ENCODE measurements around the gene CTSK.

The CTSK gene

DNA sequence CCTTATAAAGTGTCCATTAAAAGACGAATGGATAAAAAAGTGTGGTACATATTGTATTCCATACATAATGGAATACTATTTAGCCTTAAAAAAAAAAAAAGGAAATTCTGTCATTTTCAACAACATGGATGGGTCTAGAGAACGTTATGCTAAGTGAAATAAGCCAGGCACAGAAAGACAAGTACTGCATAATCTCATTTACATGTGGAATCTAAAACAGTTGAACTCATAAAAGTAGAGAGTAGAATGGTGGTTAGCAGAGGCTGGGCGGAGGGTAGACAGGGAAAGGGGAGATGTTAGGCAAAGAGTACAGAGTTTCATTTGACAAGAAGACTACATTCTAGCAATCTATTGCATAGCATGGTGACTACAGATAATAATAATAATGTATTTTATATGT lies 45.0 kb downstream of the CTSK start:
- WGBS (ENCODE audit: insufficient coverage, insufficient read length), result no CpG with 5 or more reads among the region's 3 CpGs
- H3K4me1 ChIP-seq (ENCODE audit: control insufficient read depth, insufficient read depth, low read length), result no peaks in the 10 kb centered on the region

DNA sequence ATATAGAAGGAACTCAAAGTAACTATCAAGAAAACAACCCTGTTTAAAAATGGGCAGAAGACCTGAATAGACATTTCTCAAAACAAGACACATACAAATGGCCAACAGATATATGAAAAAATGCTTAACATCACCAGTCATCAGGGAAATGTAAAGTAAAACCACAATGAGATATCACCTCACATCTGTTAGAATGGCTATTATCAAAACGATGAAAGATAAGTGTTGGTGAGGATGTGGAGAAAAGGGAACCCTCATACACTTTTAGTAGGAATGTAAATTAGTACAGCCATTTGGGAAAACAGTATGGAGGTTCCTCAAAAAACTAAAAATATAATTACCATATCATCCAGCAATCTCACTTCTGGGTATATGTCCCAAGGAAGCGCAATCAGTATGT lies 45.5 kb downstream of the CTSK start:
- no peak for DNase-seq (ENCODE audit: low read depth, low spot score)

More for the DNA sequence above, 45.0 kb downstream of the CTSK start:
- H3K27me3 ChIP-seq (ENCODE audit: control insufficient read depth, insufficient read depth, low read length), result no peaks in the 10 kb centered on the region
- H3K4me3 ChIP-seq (ENCODE audit: low read length), result no peak overlapping the region
- H3K27ac ChIP-seq (ENCODE audit: low read length), result no peak overlapping the region
- H3K9me3 ChIP-seq (ENCODE audit: control insufficient read depth, insufficient read depth, low read length), result no peaks in the 10 kb centered on the region; the same call in 1 of the 2 replicates
- DNase-seq (ENCODE audit: low read depth, low spot score), result no peak
- H3K36me3 ChIP-seq (ENCODE audit: control insufficient read depth, insufficient read depth, low read length), result no peaks in the 10 kb centered on the region

DNA sequence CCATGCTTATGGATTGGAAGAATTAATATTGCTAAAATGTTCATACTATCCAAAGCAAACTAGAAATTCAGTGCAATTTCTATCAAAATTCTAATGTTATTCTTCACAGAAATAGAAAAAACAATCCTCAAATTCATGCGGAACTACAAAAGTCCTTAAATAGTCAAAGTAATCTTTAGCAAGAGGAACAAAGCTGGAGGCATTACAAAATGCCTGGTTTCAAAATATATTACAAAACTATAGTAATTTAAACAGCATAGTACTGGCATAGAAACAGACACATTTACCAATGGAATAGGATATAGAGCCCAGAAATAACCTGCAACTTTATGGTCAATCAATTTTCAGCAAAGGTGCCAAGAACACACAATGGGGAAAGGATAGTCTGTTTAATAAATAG lies 46.3 kb downstream of the CTSK start:
- no peak overlapping the region for H3K4me3 ChIP-seq (ENCODE audit: low read length)
- H3K9me3 ChIP-seq (ENCODE audit: control insufficient read depth, insufficient read depth, low read length), result no peaks in the 10 kb centered on the region; the same call in 1 of the 2 replicates
- no peak for DNase-seq (ENCODE audit: low read depth, low spot score)
- H3K27ac ChIP-seq (ENCODE audit: low read length), result no peak overlapping the region
- no peaks in the 10 kb centered on the region for H3K36me3 ChIP-seq (ENCODE audit: control insufficient read depth, insufficient read depth, low read length)
- no peaks in the 10 kb centered on the region for H3K27me3 ChIP-seq (ENCODE audit: control insufficient read depth, insufficient read depth, low read length)
- WGBS (ENCODE audit: insufficient coverage, insufficient read length), result no CpG with 5 or more reads among the region's 1 CpG
- no peaks in the 10 kb centered on the region for H3K4me1 ChIP-seq (ENCODE audit: control insufficient read depth, insufficient read depth, low read length)

More for the DNA sequence above, 45.5 kb downstream of the CTSK start:
- H3K27me3 ChIP-seq (ENCODE audit: control insufficient read depth, insufficient read depth, low read length), result no peaks in the 10 kb centered on the region
- H3K36me3 ChIP-seq (ENCODE audit: control insufficient read depth, insufficient read depth, low read length), result no peaks in the 10 kb centered on the region
- H3K9me3 ChIP-seq (ENCODE audit: control insufficient read depth, insufficient read depth, low read length), result no peaks in the 10 kb centered on the region; the same call in 1 of the 2 replicates
- no CpG with 5 or more reads among the region's 2 CpGs for WGBS (ENCODE audit: insufficient coverage, insufficient read length)
- no peak overlapping the region for H3K27ac ChIP-seq (ENCODE audit: low read length)
- H3K4me1 ChIP-seq (ENCODE audit: control insufficient read depth, insufficient read depth, low read length), result no peaks in the 10 kb centered on the region
- no peak overlapping the region for H3K4me3 ChIP-seq (ENCODE audit: low read length)

DNA sequence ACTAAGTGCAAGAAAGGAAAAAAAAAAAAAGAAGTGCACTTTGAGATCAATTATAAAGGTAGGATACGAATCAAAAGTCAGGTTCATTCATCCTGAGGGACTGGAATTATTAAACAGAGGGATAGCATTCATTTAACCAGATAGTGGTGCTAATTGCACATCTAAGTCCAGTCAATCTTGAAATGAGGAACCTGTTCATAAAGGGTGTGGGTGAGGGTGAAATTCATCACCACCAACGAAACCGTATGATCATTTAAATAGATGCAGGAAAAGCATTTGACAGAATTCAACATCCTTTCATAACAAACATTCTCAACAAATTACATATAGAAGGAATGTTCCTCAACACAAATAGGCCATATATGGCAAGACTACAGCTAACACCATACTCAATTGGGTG lies 48.0 kb downstream of the CTSK start:
- Histone ChIP-seq H3K36me3 (ENCODE audit: control insufficient read depth, insufficient read depth, low read length) (no peaks in the 10 kb centered on the region), H3K27me3 (ENCODE audit: control insufficient read depth, insufficient read depth, low read length) (no peaks in the 10 kb centered on the region), H3K27ac (ENCODE audit: low read length) (no peak overlapping the region), H3K9me3 (ENCODE audit: control insufficient read depth, insufficient read depth, low read length) (no peaks in the 10 kb centered on the region; the same call in 1 of the 2 replicates), H3K4me1 (ENCODE audit: control insufficient read depth, insufficient read depth, low read length) (no peaks in the 10 kb centered on the region), H3K4me3 (ENCODE audit: low read length) (no peak overlapping the region)
- no peak for DNase-seq (ENCODE audit: low read depth, low spot score)
- no CpG with 5 or more reads among the region's 3 CpGs for WGBS (ENCODE audit: insufficient coverage, insufficient read length)

DNA sequence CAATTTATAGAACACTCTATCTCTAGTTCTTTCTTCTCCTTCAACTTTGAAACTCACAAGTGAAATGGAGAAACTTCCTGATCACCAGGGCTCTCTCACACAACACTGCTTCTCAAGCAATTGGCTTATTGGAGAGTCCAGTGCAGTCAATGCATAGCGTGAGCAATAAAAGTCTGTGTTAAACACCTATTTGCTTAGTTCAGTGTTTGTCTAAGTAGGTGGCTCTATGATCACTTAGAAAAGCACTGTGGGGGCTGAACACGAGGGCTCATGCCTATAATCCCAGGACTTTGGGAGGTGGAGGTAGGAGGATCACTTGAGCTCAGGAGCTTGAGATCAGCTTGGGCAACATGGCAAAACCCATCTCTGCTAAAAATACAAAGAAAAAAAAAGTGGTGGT lies 54.6 kb downstream of the CTSK start:
- Histone ChIP-seq H3K4me3 (ENCODE audit: low read length) (no peak overlapping the region), H3K36me3 (ENCODE audit: control insufficient read depth, insufficient read depth, low read length) (no peaks in the 10 kb centered on the region), H3K9me3 (ENCODE audit: control insufficient read depth, insufficient read depth, low read length) (no peaks in the 10 kb centered on the region), H3K27me3 (ENCODE audit: control insufficient read depth, insufficient read depth, low read length) (no peaks in the 10 kb centered on the region), H3K27ac (ENCODE audit: low read length) (no peak overlapping the region), H3K4me1 (ENCODE audit: control insufficient read depth, insufficient read depth, low read length) (no peaks in the 10 kb centered on the region)
- no CpG with 5 or more reads among the region's 2 CpGs for WGBS (ENCODE audit: insufficient coverage, insufficient read length)
- DNase-seq (ENCODE audit: low read depth, low spot score), result no peak

DNA sequence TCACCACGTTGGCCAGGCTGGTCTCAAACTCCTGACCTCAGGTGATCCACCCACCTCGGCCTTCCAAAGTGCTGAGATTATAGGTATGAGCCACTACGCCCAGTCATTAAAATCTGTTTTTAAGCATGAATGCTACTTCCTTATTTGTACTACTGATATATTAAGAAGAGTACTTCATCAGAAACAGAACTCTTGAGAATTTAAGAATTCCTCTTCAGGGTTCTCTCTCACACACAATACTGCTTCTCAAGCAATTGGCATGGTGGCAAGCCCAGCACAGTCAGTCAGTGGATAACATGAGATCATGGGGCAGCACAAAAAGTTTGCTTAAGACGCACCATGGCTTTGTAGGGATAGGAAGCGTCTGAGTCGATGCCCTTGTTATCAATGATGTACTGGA lies 56.6 kb downstream of the CTSK start:
- Histone ChIP-seq H3K4me3 (ENCODE audit: low read length) (no peak overlapping the region), H3K27ac (ENCODE audit: low read length) (no peak overlapping the region), H3K4me1 (ENCODE audit: control insufficient read depth, insufficient read depth, low read length) (no peaks in the 10 kb centered on the region), H3K36me3 (ENCODE audit: control insufficient read depth, insufficient read depth, low read length) (no peaks in the 10 kb centered on the region), H3K27me3 (ENCODE audit: control insufficient read depth, insufficient read depth, low read length) (no peaks in the 10 kb centered on the region), H3K9me3 (ENCODE audit: control insufficient read depth, insufficient read depth, low read length) (no peaks in the 10 kb centered on the region)
- WGBS (ENCODE audit: insufficient coverage, insufficient read length), result no CpG with 5 or more reads among the region's 6 CpGs
- DNase-seq (ENCODE audit: low read depth, low spot score), result no peak

DNA sequence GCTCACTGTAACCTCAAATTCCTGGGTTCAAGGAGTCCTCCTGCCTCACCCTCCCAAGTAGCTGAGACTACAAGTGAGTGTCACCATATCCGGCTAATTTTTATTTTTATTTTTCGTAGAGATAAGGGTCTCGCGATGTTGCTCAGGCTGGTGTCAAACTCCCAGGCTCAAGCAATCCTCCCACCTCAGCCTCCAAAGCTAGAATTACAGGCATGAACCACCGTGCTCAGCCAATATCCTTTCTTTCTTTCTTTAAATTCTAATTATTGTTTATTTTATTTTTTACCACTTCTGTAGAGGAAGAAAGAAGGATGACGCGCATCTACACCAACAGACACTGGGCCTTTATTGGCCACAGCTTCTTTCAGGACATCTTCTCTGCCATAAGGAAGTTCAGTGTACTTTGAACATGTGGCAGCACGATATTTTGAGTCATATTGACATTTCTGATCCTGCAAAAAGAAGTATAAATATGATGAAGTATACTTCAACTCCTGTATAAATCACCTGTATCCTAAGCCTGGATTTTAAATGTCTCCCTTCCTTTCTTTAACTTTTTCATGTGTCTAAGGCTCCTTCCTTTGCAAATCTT lies 58.2 kb downstream of the CTSK start:
- no peak for DNase-seq (ENCODE audit: low read depth, low spot score)
- WGBS (ENCODE audit: insufficient coverage, insufficient read length), result no CpG with 5 or more reads among the region's 8 CpGs

DNA sequence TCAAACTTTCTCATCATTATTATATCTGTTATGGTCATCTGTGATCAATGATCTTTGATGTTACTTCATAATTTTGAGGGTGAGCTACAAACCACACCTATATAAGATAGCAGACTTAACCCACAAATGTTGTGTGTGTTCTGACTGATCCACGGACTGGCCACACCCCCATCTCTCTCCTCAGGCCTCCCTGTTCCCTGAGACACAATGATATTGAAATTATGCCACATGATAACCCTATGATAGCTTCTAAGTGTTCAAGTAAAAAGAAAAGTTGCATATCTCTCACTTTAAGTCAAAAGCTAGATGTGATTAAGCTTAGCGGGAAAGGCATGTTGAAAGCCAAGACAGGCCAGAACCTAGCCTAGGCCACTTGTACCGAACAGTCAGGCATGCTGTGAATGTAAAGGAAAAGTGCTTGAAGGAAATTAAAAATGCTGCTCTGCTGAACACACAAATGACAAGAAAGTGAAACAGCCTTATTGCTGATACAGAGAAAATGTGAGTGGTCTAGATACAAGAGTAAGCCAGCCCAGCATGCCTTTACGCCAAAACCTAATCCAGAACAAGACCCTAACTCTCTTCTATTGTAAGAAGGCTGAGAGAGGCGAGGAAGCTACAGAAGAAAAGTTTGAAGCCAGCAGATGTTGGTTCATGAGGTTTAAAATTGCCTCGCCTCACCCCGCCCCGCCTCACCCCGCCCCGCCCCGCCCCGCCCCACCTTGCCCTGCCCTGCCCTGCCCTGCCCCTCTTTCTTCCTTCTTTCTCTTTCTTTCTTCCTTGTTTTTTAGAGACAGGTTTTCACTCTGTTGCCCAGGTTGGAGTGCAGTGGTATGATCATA lies 59.0 kb downstream of the CTSK start:
- no CpG with 5 or more reads among the region's 12 CpGs for WGBS (ENCODE audit: insufficient coverage, insufficient read length)
- H3K27me3 ChIP-seq (ENCODE audit: control insufficient read depth, insufficient read depth, low read length), result no peaks in the 10 kb centered on the region
- no peaks in the 10 kb centered on the region for H3K9me3 ChIP-seq (ENCODE audit: control insufficient read depth, insufficient read depth, low read length)
- H3K27ac ChIP-seq (ENCODE audit: low read length), result no peak overlapping the region
- no peak for DNase-seq (ENCODE audit: low read depth, low spot score)
- H3K36me3 ChIP-seq (ENCODE audit: control insufficient read depth, insufficient read depth, low read length), result no peaks in the 10 kb centered on the region
- no peak overlapping the region for H3K4me3 ChIP-seq (ENCODE audit: low read length)
- H3K4me1 ChIP-seq (ENCODE audit: control insufficient read depth, insufficient read depth, low read length), result no peaks in the 10 kb centered on the region

More for the DNA sequence above, 58.2 kb downstream of the CTSK start:
- Histone ChIP-seq H3K9me3 (ENCODE audit: control insufficient read depth, insufficient read depth, low read length) (no peaks in the 10 kb centered on the region), H3K4me1 (ENCODE audit: control insufficient read depth, insufficient read depth, low read length) (no peaks in the 10 kb centered on the region), H3K4me3 (ENCODE audit: low read length) (no peak overlapping the region), H3K36me3 (ENCODE audit: control insufficient read depth, insufficient read depth, low read length) (no peaks in the 10 kb centered on the region), H3K27ac (ENCODE audit: low read length) (no peak overlapping the region), H3K27me3 (ENCODE audit: control insufficient read depth, insufficient read depth, low read length) (no peaks in the 10 kb centered on the region)

Measured in iPS DF 6.9 (cell line).